Activated effector memory CD4-positive, alpha-beta T cell treated with anti-CD3 and anti-CD28 coated beads, Interleukin-2, amount 50 U/mL, for 16 hours (primary cell): Measurements from ENCODE around the gene ATP11A.

Experiments
- DNase-seq: peaks from one replicate; pipeline ENCODE4 v3.0.0-alpha.2; 2020

The ATP11A gene

DNA sequence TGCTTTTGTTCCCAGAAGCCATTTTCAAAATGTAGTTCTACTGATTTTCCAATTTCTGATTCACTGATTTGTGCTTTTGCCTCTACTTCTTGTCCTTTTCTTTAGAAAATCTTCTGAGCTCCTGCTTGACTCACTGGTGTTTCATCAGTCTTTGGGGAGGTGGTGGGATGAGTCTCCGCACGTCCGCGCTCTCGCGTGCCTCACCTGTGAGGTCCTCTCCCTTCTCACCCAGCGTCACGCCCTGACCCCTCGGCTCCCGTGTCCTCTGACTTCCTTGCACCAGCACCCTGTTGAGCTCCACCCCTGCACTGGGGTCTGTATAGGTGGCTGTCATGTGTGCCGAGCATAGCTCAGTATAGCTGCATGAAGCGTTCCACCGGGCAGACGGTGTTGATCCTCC, 226.5 kb downstream of the ATP11A start:
- no peak for DNase-seq

DNA sequence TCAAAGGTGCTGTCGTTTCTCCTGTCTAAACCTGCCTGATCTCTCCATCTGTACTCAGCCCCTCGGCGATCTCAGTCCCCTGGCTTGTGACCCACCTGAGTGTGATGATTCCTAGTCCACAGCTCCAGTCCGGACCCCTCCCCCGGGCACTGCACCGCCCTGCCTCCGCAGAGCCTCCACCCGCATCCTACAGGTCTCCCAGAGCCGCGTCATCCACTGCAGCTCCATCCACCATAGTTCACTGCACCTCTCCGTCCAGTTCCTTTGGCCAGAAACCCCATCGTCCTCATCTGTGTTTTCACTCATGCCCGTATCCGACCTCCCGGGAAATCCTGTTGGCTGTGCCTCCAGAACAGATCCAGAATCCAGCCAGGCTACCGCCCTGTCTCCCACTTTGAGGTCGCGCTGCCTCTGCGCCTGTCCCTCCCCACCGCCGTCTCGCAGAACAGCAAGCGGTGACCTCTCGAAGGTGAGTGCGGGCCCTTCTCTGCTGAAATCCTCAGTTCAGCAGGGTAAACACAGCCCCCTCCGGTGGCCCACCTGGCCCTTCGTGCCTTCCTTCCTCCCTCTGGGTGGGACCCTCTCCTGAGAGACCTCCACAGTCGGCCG, 227.3 kb downstream of the ATP11A start:
- DNase-seq, result no peak

DNA sequence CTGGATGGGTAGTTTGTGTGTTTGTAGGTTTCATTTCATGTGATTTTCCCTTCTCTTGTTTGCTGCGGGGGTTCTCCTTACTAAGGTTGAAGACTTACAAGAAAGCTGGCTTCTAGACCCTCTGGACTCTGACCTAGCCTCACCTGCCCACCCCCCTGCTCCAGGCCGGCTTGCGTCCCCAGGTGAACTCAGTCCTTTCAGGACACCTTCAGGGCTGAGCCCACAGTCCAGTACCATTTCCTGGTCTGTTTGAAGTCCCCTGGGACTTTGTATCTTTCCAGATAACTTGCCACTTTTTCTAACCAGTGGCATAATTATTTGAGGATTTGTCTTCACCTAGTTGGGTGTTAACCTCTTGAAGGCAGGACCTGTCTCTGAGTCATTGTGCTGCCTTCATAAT, 227.9 kb downstream of the ATP11A start:
- no peak for DNase-seq

DNA sequence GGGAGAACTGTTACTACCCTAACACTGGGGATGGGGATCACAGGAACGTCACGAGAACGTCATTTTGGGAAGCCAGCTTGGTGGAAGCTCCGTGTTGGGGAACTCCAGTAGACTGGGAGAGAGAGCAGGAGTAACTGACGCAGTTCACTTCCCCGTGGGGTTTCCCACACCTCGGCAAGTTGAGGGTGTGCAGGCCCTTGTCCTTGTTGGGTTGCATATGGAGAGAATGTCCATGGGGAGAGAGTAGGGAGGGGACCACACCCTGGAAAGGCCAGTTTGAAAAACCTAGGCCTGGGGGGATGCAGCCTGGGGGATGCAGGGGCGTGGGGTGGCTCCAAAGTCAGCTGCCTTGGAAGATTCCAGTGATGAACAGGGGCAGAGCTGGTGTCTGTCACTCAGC, 228.4 kb downstream of the ATP11A start:
- DNase-seq, result no peak

DNA sequence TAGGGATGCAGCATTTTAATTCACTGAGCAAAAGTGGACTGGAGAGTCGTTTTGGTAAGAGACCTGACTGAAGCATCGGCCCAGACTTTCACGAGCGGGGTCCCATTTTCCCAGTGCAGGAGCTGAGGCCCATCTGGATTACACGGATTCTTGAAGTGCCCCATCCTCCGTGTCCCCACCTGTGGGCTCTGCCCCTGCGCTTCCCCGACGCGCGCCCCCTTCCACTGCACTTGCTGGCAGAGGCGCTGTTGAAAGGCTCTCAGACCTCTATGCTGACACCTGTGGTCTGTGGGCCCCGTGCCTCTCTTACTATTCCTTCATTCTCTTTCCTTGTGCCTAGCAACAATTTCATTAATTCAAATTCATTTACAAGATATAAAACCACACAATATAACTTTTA, 228.9 kb downstream of the ATP11A start:
- no peak for DNase-seq

DNA sequence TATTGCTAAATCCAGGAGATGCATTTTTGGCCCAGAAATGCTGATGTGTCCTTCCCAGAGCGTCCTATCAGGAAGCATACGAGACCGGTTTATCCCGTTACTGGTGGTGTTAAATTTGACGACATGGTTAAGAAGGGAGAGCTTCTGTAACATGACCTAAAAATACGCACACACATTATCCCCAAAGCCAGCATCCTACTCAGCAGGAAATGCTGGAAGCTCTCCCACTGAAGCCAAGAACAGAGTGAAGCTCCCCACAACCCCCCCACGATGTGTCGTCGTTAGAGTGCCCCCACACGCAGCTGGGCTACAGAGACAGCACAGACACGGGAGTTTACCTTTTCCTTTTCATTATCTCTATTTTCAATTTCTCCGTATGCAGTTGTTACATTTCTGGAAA, 234.1 kb downstream of the ATP11A start:
- DNase-seq, result no peak

DNA sequence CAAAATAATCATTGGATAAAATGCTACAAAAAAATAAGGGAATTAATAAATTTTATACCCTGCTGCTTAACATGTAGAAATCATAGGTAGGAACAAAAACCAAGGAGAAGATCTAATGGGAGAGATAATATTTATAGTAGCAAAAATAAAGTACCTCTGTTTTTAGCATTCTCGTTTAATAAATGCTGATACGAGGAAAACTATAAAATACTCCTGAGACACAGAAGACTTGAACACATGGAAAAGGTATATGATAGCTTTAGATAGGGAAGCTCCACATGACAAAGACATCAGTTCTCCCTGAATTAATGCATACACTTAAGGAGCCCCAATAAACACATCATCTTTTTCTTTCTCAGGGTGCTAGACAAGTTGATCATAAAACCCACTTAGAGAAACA, 234.5 kb downstream of the ATP11A start:
- no peak for DNase-seq

DNA sequence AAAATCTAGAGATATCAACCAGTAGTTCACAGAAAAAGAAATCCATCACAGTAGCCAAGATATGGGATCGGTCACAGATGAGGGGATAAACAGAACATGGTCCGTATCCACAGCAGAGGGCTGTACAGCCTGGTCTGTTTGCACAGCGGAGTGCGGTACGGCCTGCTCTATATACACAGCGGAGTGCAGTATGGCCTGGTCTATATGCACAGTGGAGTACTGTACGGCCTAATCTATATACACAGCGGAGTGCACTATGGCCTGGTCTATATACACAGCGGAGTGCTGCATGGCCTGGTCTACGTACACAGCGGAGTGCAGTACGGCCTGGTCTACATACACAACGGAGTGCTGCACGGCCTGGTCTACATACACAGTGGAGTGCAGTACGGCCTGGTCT, 236.2 kb downstream of the ATP11A start:
- no peak for DNase-seq

DNA sequence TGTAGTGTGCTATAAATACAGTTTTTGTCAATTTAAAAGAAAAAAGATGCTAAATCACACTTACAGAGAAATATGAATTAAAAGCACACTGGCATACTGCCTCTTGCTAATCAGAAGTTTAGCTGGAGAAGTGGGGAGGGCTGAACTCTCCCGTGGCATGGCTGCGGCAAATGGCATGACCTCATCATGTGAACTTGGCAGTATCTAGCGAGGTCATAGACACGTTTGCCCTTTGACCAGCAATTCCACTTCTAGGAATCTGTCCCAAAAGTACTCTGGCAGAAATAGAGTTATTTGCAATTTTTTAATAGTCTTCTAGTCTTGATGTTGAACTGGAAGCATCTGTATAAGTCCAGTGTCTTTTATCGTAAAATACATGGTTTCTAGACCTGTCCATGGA, 237.2 kb downstream of the ATP11A start:
- no peak for DNase-seq

DNA sequence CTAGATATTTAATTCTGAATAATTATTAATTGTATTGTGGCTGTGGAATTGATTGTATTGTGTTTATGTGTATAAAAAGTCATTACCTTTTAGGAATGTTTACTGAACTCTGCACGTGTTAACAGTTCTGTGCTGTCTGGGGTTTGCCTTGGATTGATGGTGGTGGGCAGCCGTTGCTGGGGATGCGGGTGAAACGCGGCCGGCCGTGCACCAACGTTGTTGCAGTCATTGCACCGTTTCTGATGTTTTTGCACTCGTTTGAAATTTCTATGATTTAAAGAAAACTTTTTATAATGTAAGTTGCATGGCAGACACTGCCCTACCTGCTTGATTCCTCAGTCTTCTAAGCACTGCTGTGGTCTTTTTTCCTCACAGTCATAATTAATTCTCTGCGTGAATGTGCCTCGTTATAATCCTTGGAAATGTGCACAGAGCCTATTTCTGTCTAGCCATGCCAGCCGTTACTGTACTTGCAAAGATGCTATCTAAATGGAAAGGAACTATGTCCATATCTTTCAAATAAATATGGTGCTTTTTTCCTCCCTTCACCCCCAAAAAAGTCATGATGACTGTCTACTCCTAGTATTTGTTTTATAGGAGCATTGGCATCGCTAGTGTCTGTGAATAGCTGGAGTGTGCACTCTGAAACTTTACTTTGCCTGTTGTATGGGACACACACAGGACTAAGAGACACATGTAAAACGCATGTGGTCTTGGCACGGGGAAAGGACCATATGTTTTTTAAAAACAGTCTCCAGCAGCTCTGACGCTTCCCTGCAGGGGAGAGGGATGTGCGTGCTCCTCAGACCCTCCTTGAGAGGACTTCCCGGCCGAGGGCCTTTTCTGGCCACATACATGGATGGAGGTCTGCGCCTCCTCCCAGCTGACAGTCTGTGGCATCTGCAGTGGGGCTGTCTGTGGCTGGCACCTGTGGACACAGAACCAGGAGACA, 238.5 kb downstream of the ATP11A start:
- DNase-seq, result no peak

DNA sequence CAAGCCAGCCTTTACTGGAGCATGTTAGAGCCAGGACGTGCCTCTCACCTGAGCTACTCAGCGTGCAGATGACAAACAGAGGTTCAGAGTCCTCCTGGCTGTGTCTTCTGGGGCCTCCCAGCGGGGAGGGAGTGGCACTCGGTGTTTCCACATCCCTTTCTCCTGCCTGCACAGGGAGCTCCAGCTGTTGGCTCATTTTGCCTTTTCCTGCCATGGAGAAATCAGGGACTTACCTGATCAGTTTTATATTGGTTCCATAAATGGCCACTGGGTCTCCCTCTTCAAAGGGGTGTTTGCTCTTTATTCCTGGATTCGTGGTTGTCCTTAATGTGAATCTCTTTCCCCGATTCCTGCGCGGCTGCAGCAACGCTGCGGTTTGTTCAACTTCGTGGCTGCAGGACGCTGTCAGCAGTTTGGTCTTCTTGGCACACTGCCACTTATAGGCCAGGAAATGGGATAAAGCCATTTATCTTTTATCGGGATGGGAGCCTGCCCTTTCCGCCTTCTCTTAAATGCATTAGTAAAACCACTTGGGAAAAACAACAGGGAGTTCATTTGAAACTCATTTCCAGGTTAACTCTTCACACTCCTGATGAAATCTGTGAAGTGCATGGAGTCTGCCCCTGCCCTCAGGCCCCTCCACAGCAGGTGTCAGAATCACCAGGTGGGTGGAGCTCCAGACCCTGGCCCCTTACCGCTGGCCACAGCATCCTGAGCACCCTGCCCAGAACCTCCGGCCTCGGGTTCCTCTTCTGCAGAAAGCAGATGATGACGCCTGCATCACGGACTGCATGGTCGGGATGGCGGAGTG, 239.3 kb downstream of the ATP11A start:
- no peak for DNase-seq

DNA sequence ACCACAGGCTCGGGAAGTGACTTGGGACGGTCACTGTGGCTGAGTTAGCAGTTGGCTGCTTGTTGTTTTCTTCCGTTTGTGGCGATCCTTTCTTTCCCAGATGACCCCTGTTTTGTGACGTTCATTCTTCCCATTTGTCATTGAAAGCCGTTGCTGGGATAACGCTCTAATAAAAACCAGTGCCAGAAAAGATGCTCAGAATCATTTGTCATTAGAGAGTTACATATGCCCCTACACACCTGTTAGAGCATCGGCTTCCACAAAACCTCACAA, 239.9 kb downstream of the ATP11A start:
- DNase-seq, result no peak

DNA sequence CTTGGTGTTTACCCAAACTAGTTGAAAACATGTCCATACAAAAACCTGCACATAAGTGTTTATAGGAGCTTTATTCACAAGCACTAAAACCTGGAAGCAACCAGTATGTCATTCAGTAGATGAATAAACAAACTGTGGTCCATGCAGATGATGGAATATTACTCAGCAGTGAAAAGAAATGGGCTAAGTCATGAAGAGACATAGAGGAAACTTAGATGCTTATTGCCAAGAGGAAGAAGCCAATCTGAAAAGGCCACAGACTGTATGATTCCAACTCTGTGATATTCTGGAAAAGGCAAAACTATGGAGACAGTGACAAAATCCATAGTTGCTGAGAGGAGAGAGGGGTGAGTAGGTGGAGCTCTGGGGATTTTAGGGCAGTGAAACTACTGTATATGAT, 240.4 kb downstream of the ATP11A start:
- no peak for DNase-seq

DNA sequence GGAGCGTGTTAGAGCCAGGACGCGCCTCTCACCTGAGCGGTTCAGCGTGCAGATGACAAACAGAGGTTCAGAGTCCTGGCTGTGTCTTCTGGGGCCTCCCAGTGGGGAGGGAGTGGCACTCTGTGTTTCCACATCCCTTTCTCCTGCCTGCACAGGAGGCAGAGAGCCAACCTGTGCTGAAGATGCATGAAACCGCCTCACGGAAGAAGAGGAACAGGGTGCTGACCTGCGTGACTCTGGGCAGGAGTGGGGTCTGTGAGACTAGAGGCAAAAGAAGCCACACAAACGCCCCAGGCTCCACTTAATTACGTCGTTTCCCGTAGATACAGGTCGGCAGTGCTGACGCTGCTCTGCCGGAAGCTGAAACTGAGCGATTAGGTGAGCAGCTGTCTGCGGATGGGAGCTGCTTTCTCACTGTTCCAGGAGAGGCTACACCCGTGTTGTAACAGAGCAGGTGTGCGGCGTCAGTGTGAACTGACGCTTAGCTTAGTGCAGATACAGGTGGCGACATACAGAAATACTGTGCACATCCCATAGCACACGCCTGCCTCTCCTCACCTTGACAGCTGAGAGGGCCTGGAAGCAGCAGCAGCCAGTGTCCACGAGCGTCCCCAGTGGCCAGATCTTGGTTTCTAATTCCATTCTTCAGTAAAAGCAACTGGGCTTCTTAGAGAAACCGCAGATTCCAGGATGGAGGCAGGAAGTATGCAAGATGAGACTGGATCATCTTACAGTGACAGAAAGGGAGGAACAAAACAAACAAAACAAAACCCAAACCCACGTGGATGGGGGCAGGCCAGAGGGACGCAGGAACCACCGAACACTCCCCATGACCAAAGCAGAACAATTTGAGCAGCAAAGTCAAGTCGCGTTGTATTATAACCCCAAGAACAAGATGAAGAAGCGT, 241.4 kb downstream of the ATP11A start:
- DNase-seq, result no peak

DNA sequence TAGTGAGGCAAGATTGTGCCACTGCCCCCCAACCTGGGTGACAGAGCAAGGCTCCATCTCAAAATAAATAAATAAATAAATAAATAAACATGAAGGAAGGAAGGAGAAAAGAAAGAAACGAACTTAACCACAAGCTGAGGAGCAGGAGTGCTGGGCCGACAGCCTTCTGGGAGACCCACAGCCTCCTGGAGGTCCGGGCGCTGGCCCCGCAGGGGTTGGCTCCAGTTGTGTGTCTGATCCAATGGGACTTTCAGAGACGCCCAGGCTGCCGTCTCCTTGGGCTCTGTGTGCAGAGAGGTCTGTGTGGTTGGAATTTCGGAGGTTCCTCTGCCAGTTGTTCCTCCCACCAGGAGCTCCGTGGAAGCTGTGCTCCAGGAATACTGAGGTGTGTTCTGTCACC, 243.1 kb downstream of the ATP11A start:
- no peak for DNase-seq

DNA sequence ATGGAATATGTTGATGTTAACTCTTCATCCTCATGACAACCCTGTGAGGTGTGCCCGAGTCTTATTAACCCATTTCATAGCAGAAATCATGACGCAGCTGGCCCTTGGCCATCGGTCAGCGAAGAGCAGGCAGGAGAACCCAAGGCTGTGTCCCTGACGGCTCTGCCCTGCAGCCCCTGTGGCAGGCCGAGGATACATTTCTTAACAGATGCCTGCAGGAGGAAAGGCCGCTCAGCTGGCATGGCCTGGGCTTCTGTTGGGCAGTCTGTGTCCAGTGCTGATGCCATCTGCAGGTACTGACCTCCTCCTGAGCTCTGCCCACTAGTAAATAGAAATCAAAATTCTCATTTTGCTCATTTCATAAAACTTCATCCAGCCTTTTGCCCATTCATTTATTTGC, 243.8 kb downstream of the ATP11A start:
- DNase-seq, result no peak

DNA sequence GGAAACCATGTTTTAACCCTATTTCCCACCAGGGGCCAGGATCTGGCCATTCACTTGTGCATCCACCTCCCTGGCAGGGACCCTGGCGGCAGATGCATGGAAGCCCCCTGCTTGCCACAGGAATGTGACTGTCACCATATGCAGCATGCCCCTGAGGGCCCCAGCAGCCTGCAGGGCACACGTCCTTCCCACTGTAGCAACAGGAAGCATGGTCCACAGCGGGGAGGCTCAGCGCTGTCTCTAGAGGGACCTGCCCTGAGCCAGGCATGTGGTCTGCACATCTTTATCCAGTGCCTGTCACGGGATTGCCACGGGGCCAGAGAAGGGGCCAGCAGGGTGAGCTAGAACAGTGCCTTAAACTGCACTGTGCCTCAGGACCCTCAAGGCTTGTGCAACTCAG, 244.2 kb downstream of the ATP11A start:
- no peak for DNase-seq
